Fibroblast of lung (primary cell): ENCODE measurements around the gene WWC1. TPM values are rescaled to one million over a fixed set of nuclear protein-coding genes. Genes with fewer than 3 reads are reported as not detected.

ENCODE experiments used
- DNase-seq, 2 donors: peaks; one replicate each; pipeline versions ENCODE4 v3.0.0 to v3.0.0-alpha.2; 2010; ENCODE audit warnings: low read depth in 2 of 2
- H2AFZ ChIP-seq: 2 replicates; pipeline ENCODE4 v1.5.1; 2012; ENCODE audit warnings: low read length, control low read depth, inconsistent platforms
- H3K27ac ChIP-seq: 2 replicates; pipeline ENCODE4 v1.5.1; 2011; ENCODE audit warnings: low read length, control low read depth; ENCODE audit not compliant: insufficient read depth
- H3K27me3 ChIP-seq: 2 replicates; pipeline ENCODE4 v1.5.1; 2011; ENCODE audit warnings: mild to moderate bottlenecking, low read length; ENCODE audit not compliant: control insufficient read depth, insufficient read depth
- H3K36me3 ChIP-seq: 2 replicates; pipeline ENCODE4 v1.5.1; 2011; ENCODE audit warnings: low read length; ENCODE audit not compliant: control insufficient read depth, insufficient read depth
- H3K4me1 ChIP-seq: 2 replicates; pipeline ENCODE4 v1.5.1; 2011; ENCODE audit warnings: low read length; ENCODE audit not compliant: control insufficient read depth, insufficient read depth; ENCODE audit errors: extremely low read depth
- H3K4me2 ChIP-seq: 2 replicates; pipeline ENCODE4 v1.5.1; 2011; ENCODE audit warnings: low read length, control low read depth; ENCODE audit not compliant: insufficient read depth; ENCODE audit errors: extremely low read depth
- H3K4me3 ChIP-seq, 4 experiments: fragments of 200-600 bp in 1 of 4; sonication (generic) in 1 of 4; replicated peaks in 1 of 4; 2 replicates each; pipeline ENCODE4 v1.5.1; 2011 to 2016; ENCODE audit warnings: low read length in 4 of 4, low read depth in 3 of 4, mild to moderate bottlenecking in 3 of 4, control low read depth in 2 of 4, inconsistent platforms in 1 of 4, mixed read lengths in 1 of 4; ENCODE audit not compliant: insufficient read depth in 1 of 4; ENCODE audit errors: control extremely low read depth in 1 of 4
- H3K79me2 ChIP-seq: 2 replicates; pipeline ENCODE4 v1.5.1; 2012; ENCODE audit warnings: mild to moderate bottlenecking, low read length, inconsistent platforms; ENCODE audit not compliant: control insufficient read depth, insufficient read depth
- H3K9ac ChIP-seq: 2 replicates; pipeline ENCODE4 v1.5.1; 2011; ENCODE audit warnings: mild to moderate bottlenecking, low read length, control low read depth; ENCODE audit not compliant: insufficient read depth
- H3K9me3 ChIP-seq: 2 replicates; pipeline ENCODE4 v1.5.1; 2012; ENCODE audit warnings: low read depth, low read length; ENCODE audit not compliant: control insufficient read depth, insufficient read depth
- H4K20me1 ChIP-seq: 2 replicates; pipeline ENCODE4 v1.5.1; 2011; ENCODE audit warnings: low read length; ENCODE audit not compliant: control insufficient read depth, insufficient read depth; ENCODE audit errors: extremely low read depth
- EZH2 ChIP-seq: IDR thresholded peaks from 2 replicates; pipeline ENCODE4 v1.5.1; 2012; ENCODE audit warnings: low read length, control low read depth, mild to moderate bottlenecking; ENCODE audit errors: missing control alignments
- polyA plus RNA-seq, 2 donors: library from polyadenylated mRNA; depleted of rRNA in 1 of 2; stranded (reverse) in 1 of 2; unstranded in 1 of 2; fragments of >200 nt; gene quantifications; 2 replicates each; pipeline ENCODE4 v1.2.1, GENCODE V29; 2011 to 2012; ENCODE audit warnings: missing spikeins in 1 of 2
- total RNA-seq: library from RNA; depleted of rRNA; stranded (reverse); fragments of >200 nt; gene quantifications from 2 replicates; pipeline ENCODE4 v1.2.1, GENCODE V29; 2014
- TF ChIP-seq, protein P1 (sequence below), 2 donors: IDR thresholded peaks in 1 of 2; conservative IDR thresholded peaks in 1 of 2; 1 replicate in 1 of 2; 2 replicates in 1 of 2; pipeline ENCODE4 v1.5.1; 2011 to 2012; ENCODE audit warnings: low read length in 2 of 2, control low read depth in 1 of 2, inconsistent platforms in 1 of 2, low read depth in 1 of 2, mild to moderate bottlenecking in 1 of 2

Gene WWC1
- total and polyA plus RNA-seq, 2 donors (not counting 1 experiment from before 2014, with no cell fraction given): 2.5 to 3.2 TPM

DNA sequence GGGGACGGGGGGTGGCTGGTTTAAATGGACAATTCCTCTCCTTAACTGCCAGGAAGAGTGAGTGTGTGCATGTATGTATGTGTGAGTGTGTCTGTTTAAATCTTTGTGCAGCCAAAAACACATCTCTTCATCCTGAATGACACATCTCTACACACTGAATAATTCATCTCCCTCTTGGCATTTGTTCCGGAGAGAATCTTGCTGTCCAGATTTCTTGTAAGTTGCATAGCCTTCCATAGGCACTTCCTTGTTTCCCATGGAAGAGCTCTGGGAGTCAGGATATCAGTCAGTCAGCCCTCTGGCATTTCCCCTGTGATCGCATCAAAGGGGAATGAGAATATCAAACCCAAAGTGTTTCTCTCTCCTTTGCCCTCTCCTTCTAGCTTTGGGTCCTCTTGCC is 74.7 kb downstream of the WWC1 start:
- no peaks in the 10 kb centered on the region for H3K27me3 ChIP-seq
- DNase-seq: peak; percentile 71 to 88
- no peaks in the 10 kb centered on the region for H3K79me2 ChIP-seq
- peaks cover 19% of the 10 kb centered on the region for H3K4me1 ChIP-seq
- H3K9me3 ChIP-seq: no peaks in the 10 kb centered on the region
- no peaks in the 10 kb centered on the region for H3K36me3 ChIP-seq
- peak overlapping the region; percentile 7 for H2AFZ ChIP-seq
- peak overlapping the region; percentile 56 for H3K27ac ChIP-seq
- H3K9ac ChIP-seq: peak overlapping the region; percentile 8
- TF ChIP-seq EZH2: no peak
- TF ChIP-seq, protein P1, sequence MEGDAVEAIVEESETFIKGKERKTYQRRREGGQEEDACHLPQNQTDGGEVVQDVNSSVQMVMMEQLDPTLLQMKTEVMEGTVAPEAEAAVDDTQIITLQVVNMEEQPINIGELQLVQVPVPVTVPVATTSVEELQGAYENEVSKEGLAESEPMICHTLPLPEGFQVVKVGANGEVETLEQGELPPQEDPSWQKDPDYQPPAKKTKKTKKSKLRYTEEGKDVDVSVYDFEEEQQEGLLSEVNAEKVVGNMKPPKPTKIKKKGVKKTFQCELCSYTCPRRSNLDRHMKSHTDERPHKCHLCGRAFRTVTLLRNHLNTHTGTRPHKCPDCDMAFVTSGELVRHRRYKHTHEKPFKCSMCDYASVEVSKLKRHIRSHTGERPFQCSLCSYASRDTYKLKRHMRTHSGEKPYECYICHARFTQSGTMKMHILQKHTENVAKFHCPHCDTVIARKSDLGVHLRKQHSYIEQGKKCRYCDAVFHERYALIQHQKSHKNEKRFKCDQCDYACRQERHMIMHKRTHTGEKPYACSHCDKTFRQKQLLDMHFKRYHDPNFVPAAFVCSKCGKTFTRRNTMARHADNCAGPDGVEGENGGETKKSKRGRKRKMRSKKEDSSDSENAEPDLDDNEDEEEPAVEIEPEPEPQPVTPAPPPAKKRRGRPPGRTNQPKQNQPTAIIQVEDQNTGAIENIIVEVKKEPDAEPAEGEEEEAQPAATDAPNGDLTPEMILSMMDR (conservative IDR thresholded peaks at IDR 0.05 in 1 of 2, IDR thresholded peaks at IDR 0.05 in 1 of 2; ENCODE audit: low read depth in 1 of 2, low read length in 2 of 2): no peak
- H3K4me2 ChIP-seq: peak overlapping the region; percentile 58
- no peaks in the 10 kb centered on the region for H4K20me1 ChIP-seq
- no peak overlapping the region for H3K4me3 ChIP-seq

DNA sequence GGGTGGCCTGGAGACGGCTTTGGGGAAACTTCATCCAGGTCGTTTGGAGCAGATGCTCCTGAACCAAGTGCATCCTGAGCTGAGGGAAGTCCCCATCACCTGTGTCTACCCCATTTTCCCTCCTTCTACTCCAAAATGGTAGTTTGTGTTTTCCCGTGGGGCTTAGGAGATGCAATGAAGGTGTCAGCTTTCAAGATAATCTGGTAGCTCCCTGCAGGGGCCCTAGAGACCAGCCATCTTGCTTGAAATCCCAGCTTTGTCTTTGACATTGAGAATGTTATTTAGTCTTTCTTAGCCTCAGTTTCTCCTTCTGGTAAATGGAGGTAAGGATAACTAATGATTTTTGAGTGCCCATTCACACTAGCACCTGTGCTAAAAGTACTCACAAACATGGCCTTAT is 77.4 kb downstream of the WWC1 start:
- Histone ChIP-seq H3K4me3 (no peak overlapping the region), H4K20me1 (no peaks in the 10 kb centered on the region), H3K36me3 (no peaks in the 10 kb centered on the region), H3K4me2 (no peak overlapping the region), H3K27me3 (no peaks in the 10 kb centered on the region), H3K79me2 (no peaks in the 10 kb centered on the region), H3K9ac (no peak overlapping the region), H3K4me1 (peaks cover 19% of the 10 kb centered on the region), H2AFZ (no peak overlapping the region), H3K27ac (no peak overlapping the region), H3K9me3 (no peaks in the 10 kb centered on the region)
- DNase-seq: no peak
- no peak for TF ChIP-seq EZH2
- TF ChIP-seq, protein P1 (conservative IDR thresholded peaks at IDR 0.05 in 1 of 2, IDR thresholded peaks at IDR 0.05 in 1 of 2; ENCODE audit: low read depth in 1 of 2, low read length in 2 of 2): no peak

DNA sequence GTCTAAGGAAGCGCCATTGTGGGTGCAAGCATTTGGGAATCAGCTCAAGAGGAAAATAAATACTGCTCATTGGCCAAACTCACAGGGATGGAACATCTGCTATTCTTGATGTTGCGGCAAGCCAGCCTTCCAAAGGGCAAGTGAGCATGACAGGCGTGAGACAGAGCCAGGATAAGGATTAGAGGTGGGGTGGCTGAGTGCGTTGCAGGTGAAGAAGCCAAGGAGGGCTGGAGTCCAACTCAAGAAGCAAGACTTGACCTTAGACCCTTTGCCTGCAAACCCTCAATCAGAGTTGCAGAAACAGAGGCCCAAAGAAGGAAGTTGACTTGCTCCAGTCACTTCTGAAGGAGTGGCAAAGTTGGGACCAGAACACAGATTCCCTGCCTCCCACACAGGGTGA is 79.4 kb downstream of the WWC1 start:
- TF ChIP-seq, protein P1 (conservative IDR thresholded peaks at IDR 0.05 in 1 of 2, IDR thresholded peaks at IDR 0.05 in 1 of 2; ENCODE audit: low read depth in 1 of 2, low read length in 2 of 2): no peak
- TF ChIP-seq EZH2: no peak
- no peaks in the 10 kb centered on the region for H3K27me3 ChIP-seq
- no peak overlapping the region for H2AFZ ChIP-seq
- H3K36me3 ChIP-seq: no peaks in the 10 kb centered on the region
- peaks cover 7% of the 10 kb centered on the region for H3K4me1 ChIP-seq
- no peaks in the 10 kb centered on the region for H3K9me3 ChIP-seq
- no peaks in the 10 kb centered on the region for H3K79me2 ChIP-seq
- DNase-seq: no peak
- no peaks in the 10 kb centered on the region for H4K20me1 ChIP-seq
- no peak overlapping the region for H3K4me3 ChIP-seq
- H3K27ac ChIP-seq: no peak overlapping the region
- H3K9ac ChIP-seq: no peak overlapping the region
- no peak overlapping the region for H3K4me2 ChIP-seq
